ENCODE data around the gene SNX4.

- no peak for TF ChIP-seq CTCF (IDR thresholded peaks at IDR 0.05)
- TF ChIP-seq POLR2A (IDR thresholded peaks at IDR 0.05) = no peak
Measured at GRCh38 chr3:125433611-125434041, 86.4 kb downstream of the SNX4 start.

All from suprapubic skin (tissue), 3 donors.